ENCODE results near the gene HPCAL1.

The HPCAL1 gene

DNA sequence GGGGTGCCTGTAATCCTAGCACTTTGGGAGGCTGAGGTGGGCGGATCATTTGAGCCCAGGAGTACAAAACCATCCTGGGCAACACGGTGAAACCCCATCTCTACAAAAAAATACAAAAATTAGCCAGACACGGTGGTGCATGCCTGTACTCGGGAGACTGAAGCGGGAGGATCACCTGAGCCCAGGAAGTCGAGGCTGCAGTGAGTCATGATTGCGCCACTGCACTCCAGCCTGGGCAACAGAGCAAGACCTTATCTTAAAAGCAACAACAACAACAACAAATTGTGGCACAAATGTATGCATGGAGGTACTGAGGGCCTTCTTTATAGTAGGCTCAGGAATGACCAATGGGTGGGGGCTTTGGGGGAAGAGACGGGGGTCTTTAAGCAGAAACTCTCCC lies 38.5 kb downstream of the HPCAL1 start:
- peaks cover 52% of the 10 kb centered on the region for H3K4me1 Mint-ChIP-seq (ENCODE audit: low read depth)
- no peaks in the 10 kb centered on the region for H3K9me3 Mint-ChIP-seq
- no peaks in the 10 kb centered on the region for H3K27me3 Mint-ChIP-seq
- intact Hi-C loops (cut with micrococcal nuclease) = no loop called here
- no peak overlapping the region for H3K27ac Mint-ChIP-seq
- no peak overlapping the region for H3K4me3 Mint-ChIP-seq
- H3K36me3 Mint-ChIP-seq (ENCODE audit: low read depth) = peaks cover 42% of the 10 kb centered on the region

GRCh38 chr2:10342245-10342951 lies 39.7 kb downstream of the HPCAL1 start:
- no peak overlapping the region for H3K4me3 Mint-ChIP-seq
- H3K27me3 Mint-ChIP-seq = no peaks in the 10 kb centered on the region
- no peak overlapping the region for H3K27ac Mint-ChIP-seq
- no peaks in the 10 kb centered on the region for H3K9me3 Mint-ChIP-seq
- intact Hi-C loops (cut with micrococcal nuclease) = no loop called here
- peaks cover 60% of the 10 kb centered on the region for H3K4me1 Mint-ChIP-seq (ENCODE audit: low read depth)
- peaks cover 38% of the 10 kb centered on the region for H3K36me3 Mint-ChIP-seq (ENCODE audit: low read depth)

GRCh38 chr2:10343191-10343590 lies 40.5 kb downstream of the HPCAL1 start:
- Mint-ChIP-seq H3K27ac (peak overlapping the region; percentile 52), H3K27me3 (no peaks in the 10 kb centered on the region), H3K9me3 (no peaks in the 10 kb centered on the region), H3K36me3 (ENCODE audit: low read depth) (peaks cover 30% of the 10 kb centered on the region), H3K4me1 (ENCODE audit: low read depth) (peaks cover 64% of the 10 kb centered on the region), H3K4me3 (no peak overlapping the region)
- intact Hi-C loops (cut with micrococcal nuclease) = no loop called here

GRCh38 chr2:10343658-10344057 lies 41.0 kb downstream of the HPCAL1 start:
- no peaks in the 10 kb centered on the region for H3K9me3 Mint-ChIP-seq
- peaks cover 26% of the 10 kb centered on the region for H3K36me3 Mint-ChIP-seq (ENCODE audit: low read depth)
- H3K4me3 Mint-ChIP-seq = no peak overlapping the region
- intact Hi-C loops (cut with micrococcal nuclease) = no loop called here
- peak overlapping the region; percentile 52 for H3K27ac Mint-ChIP-seq
- H3K27me3 Mint-ChIP-seq = no peaks in the 10 kb centered on the region
- H3K4me1 Mint-ChIP-seq (ENCODE audit: low read depth) = peaks cover 64% of the 10 kb centered on the region

GRCh38 chr2:10344105-10345066 lies 41.7 kb downstream of the HPCAL1 start:
- no peaks in the 10 kb centered on the region for H3K27me3 Mint-ChIP-seq
- H3K9me3 Mint-ChIP-seq = no peaks in the 10 kb centered on the region
- H3K27ac Mint-ChIP-seq = peak overlapping the region; percentile 68
- intact Hi-C loops (cut with micrococcal nuclease) = no loop called here
- peaks cover 64% of the 10 kb centered on the region for H3K4me1 Mint-ChIP-seq (ENCODE audit: low read depth)
- H3K36me3 Mint-ChIP-seq (ENCODE audit: low read depth) = peaks cover 20% of the 10 kb centered on the region
- H3K4me3 Mint-ChIP-seq = peak overlapping the region; percentile 2

GRCh38 chr2:10345126-10345525 lies 42.4 kb downstream of the HPCAL1 start:
- H3K27ac Mint-ChIP-seq = peak overlapping the region; percentile 68
- H3K27me3 Mint-ChIP-seq = no peaks in the 10 kb centered on the region
- H3K36me3 Mint-ChIP-seq (ENCODE audit: low read depth) = peaks cover 13% of the 10 kb centered on the region
- peaks cover 61% of the 10 kb centered on the region for H3K4me1 Mint-ChIP-seq (ENCODE audit: low read depth)
- no peaks in the 10 kb centered on the region for H3K9me3 Mint-ChIP-seq
- intact Hi-C loops (cut with micrococcal nuclease) = no loop called here
- peak overlapping the region; percentile 0 for H3K4me3 Mint-ChIP-seq

- H3K4me3 Mint-ChIP-seq = no peak overlapping the region
- peaks cover 13% of the 10 kb centered on the region for H3K36me3 Mint-ChIP-seq (ENCODE audit: low read depth)
- intact Hi-C loops (cut with micrococcal nuclease) = no loop called here
- peak overlapping the region; percentile 17 for H3K27ac Mint-ChIP-seq
- H3K4me1 Mint-ChIP-seq (ENCODE audit: low read depth) = peaks cover 62% of the 10 kb centered on the region
- H3K27me3 Mint-ChIP-seq = no peaks in the 10 kb centered on the region
- no peaks in the 10 kb centered on the region for H3K9me3 Mint-ChIP-seq
Measured at GRCh38 chr2:10345813-10346212, 43.1 kb downstream of the HPCAL1 start.

DNA sequence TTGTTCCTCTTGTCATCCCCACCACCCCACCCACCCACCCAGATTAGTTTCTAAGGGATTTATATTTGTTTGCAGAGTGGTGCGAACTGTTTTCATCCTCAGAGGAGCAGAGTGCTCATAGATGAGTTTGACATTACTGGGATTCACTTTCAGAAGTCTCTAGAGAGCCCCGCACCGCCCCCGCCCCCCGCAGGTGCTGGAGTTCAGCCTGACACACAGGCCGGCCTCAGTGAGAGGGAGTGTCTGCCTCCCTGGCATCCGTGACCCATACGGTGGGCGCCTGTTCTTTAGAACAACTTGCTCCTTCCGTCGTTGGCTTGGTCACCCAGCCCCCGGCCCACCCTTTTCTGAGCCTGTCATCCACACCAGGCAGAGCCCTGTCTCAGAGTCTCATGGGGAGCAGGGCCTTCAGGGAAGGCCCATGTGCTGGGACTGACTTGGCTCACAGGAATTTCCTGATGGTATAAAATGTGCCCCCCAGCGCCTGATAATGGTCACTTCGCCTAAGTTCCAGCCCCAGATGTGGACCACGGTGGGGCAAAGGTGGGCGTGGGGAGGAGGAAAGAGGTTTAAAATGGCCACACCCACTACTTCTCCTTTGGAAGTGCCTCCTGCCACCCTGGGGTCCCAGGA lies 44.3 kb downstream of the HPCAL1 start:
- Mint-ChIP-seq H3K4me1 (ENCODE audit: low read depth) (peaks cover 68% of the 10 kb centered on the region), H3K27ac (no peak overlapping the region)

DNA sequence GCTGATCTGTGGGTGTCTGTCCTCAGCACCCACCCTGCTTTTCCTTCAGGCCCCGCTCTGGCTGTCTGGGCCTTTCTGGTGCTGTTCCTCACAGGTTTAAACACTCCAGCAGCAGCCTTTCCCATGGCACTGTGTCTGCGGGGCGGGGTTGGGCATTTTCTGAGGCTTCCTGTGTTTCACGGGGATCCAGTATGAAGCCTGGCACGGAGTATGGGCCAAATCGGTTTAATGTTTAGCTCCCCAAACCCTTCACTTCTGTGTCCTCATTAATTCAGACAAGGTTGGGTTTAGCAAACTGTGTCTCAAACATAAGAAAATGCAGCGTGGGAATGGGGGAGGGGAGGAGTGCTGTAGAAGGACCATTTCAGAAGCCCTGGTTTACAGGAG lies 44.9 kb downstream of the HPCAL1 start:
- no peak overlapping the region for H3K4me3 Mint-ChIP-seq
- H3K4me1 Mint-ChIP-seq (ENCODE audit: low read depth) = peaks cover 73% of the 10 kb centered on the region
- H3K9me3 Mint-ChIP-seq = no peaks in the 10 kb centered on the region
- intact Hi-C loops (cut with micrococcal nuclease) = no loop called here
- no peak overlapping the region for H3K27ac Mint-ChIP-seq
- H3K36me3 Mint-ChIP-seq (ENCODE audit: low read depth) = peaks cover 18% of the 10 kb centered on the region
- H3K27me3 Mint-ChIP-seq = no peaks in the 10 kb centered on the region

More for the DNA sequence above, 44.3 kb downstream of the HPCAL1 start:
- Mint-ChIP-seq H3K4me3 (no peak overlapping the region), H3K27me3 (no peaks in the 10 kb centered on the region), H3K9me3 (no peaks in the 10 kb centered on the region), H3K36me3 (ENCODE audit: low read depth) (peaks cover 14% of the 10 kb centered on the region)
- intact Hi-C loops (cut with micrococcal nuclease) = no loop called here

GRCh38 chr2:10348891-10349290 lies 46.2 kb downstream of the HPCAL1 start:
- intact Hi-C loops (cut with micrococcal nuclease) = no loop called here
- peaks cover 9% of the 10 kb centered on the region for H3K36me3 Mint-ChIP-seq (ENCODE audit: low read depth)
- no peaks in the 10 kb centered on the region for H3K27me3 Mint-ChIP-seq
- peaks cover 65% of the 10 kb centered on the region for H3K4me1 Mint-ChIP-seq (ENCODE audit: low read depth)
- H3K9me3 Mint-ChIP-seq = no peaks in the 10 kb centered on the region
- H3K27ac Mint-ChIP-seq = no peak overlapping the region
- H3K4me3 Mint-ChIP-seq = no peak overlapping the region

GRCh38 chr2:10350761-10351160 lies 48.1 kb downstream of the HPCAL1 start:
- intact Hi-C loops (cut with micrococcal nuclease) = no loop called here
- peak overlapping the region; percentile 72 for H3K27ac Mint-ChIP-seq
- peak overlapping the region; percentile 37 for H3K4me3 Mint-ChIP-seq
- no peaks in the 10 kb centered on the region for H3K27me3 Mint-ChIP-seq
- H3K4me1 Mint-ChIP-seq (ENCODE audit: low read depth) = peaks cover 53% of the 10 kb centered on the region
- peaks cover 23% of the 10 kb centered on the region for H3K36me3 Mint-ChIP-seq (ENCODE audit: low read depth)
- H3K9me3 Mint-ChIP-seq = no peaks in the 10 kb centered on the region

DNA sequence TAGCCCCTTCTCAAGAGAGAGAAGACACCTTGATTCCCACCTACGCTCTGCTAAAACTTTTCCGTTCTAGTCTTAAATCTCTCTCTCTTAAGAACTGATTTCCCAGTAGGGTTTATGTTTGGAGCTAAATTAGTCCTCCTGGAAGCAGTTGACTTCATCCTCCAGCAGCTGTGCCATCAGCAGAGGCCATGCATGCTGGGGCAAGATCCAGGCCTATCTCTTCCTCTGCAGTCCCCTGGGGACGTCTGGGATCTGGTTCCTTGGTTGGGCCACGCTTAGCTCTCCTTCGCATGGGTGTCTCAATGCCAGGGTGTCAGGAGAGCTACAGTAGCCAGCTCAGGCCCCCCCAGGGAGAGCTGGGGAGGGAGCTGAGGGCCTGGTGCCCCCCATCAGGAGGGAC lies 49.7 kb downstream of the HPCAL1 start:
- H3K27me3 Mint-ChIP-seq = no peaks in the 10 kb centered on the region
- intact Hi-C loops (cut with micrococcal nuclease) = no loop called here
- peaks cover 54% of the 10 kb centered on the region for H3K4me1 Mint-ChIP-seq (ENCODE audit: low read depth)
- no peak overlapping the region for H3K27ac Mint-ChIP-seq
- H3K9me3 Mint-ChIP-seq = no peaks in the 10 kb centered on the region
- H3K36me3 Mint-ChIP-seq (ENCODE audit: low read depth) = peaks cover 36% of the 10 kb centered on the region
- no peak overlapping the region for H3K4me3 Mint-ChIP-seq

- H3K4me1 Mint-ChIP-seq (ENCODE audit: low read depth) = peaks cover 55% of the 10 kb centered on the region
- no peak overlapping the region for H3K4me3 Mint-ChIP-seq
- intact Hi-C loops (cut with micrococcal nuclease) = no loop called here
- H3K27me3 Mint-ChIP-seq = no peaks in the 10 kb centered on the region
- H3K36me3 Mint-ChIP-seq (ENCODE audit: low read depth) = peaks cover 42% of the 10 kb centered on the region
- H3K9me3 Mint-ChIP-seq = no peaks in the 10 kb centered on the region
- no peak overlapping the region for H3K27ac Mint-ChIP-seq
Measured at GRCh38 chr2:10352972-10353371, 50.3 kb downstream of the HPCAL1 start.

DNA sequence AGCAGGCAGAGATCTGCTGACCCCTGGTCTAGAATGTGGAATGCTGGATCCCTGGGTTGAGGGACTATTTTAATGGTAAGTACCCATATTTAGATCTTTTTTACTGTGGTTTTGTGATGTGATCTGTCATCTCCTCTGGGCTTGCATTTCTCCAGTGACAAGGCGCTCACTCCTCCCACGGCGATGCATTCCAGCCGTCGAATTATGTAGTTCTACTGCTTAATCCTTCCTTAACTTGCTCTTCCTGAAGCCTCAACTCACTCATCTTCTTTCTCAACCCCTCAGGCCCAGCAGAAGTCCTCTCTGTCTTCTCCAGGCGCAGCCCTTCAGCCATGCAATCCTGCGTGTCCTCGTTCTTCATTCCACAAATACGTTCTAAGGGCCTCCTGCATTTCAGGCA lies 51.2 kb downstream of the HPCAL1 start:
- Mint-ChIP-seq H3K27ac (no peak overlapping the region), H3K4me1 (ENCODE audit: low read depth) (peaks cover 65% of the 10 kb centered on the region), H3K36me3 (ENCODE audit: low read depth) (peaks cover 51% of the 10 kb centered on the region), H3K4me3 (no peak overlapping the region), H3K9me3 (no peaks in the 10 kb centered on the region), H3K27me3 (no peaks in the 10 kb centered on the region)
- intact Hi-C loops (cut with micrococcal nuclease) = no loop called here

Measured in dendritic cell treated with granulocyte-macrophage colony-stimulating factor and Interleukin-4, amounts not matched to agents 40 ng/mL and 50 ng/mL, for 4 days (primary cell).